Measurements from ENCODE around the gene NDRG3.

Gene NDRG3

GRCh38 chr20:36687850-36688249, 58.0 kb downstream of the NDRG3 start:
- TF ChIP-seq GATA3 (IDR thresholded peaks at IDR 0.05; ENCODE audit: low read depth, low read length) (no peak), GATA2 (IDR thresholded peaks at IDR 0.05; ENCODE audit: low read depth, low read length) (no peak)

GRCh38 chr20:36686944-36687343, 58.9 kb downstream of the NDRG3 start:
- no peak for TF ChIP-seq GATA3 (IDR thresholded peaks at IDR 0.05; ENCODE audit: low read depth, low read length)
- no peak for TF ChIP-seq GATA2 (IDR thresholded peaks at IDR 0.05; ENCODE audit: low read depth, low read length)

DNA sequence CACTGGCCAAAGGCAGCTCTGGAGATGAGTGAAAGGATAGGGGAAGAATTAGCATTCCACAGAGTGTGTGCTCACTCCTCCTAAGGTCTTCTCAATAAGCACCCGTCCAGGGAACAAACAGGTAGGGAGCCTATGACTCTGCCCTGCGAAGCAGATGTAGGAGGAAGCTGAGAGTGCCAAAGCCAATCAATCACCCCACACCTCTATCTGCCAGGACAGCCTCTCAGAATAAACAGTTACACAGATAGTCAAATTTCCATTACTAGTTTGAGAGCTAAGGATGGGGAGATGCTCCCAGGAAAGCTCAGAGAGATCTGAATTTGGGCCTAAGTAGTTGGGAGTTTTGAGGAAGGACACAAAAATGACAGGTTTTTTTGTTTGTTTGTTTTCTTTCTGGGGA, 59.4 kb downstream of the NDRG3 start:
- TF ChIP-seq GATA2 (IDR thresholded peaks at IDR 0.05; ENCODE audit: low read depth, low read length) = no peak
- no peak for TF ChIP-seq GATA3 (IDR thresholded peaks at IDR 0.05; ENCODE audit: low read depth, low read length)

DNA sequence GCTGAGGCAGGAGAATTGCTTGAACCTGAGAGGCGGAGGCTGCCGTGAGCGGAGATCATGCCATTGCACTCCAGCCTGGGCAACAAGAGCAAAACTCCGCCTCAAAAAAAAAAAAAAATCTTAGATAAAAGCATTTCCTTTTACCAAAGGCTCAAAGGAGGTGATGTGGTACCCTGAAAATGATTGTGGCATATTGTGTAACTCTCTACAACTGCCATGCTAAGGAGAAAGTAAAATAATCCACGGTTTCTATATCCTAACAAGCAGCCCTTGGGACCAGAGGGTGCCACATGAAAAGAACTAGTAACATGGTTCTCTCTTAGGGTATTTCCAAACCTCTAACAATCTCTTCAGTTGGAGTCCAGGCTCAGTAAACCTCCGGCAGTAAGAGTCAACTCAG, 61.1 kb downstream of the NDRG3 start:
- TF ChIP-seq GATA3 (IDR thresholded peaks at IDR 0.05; ENCODE audit: low read depth, low read length) = no peak
- TF ChIP-seq GATA2 (IDR thresholded peaks at IDR 0.05; ENCODE audit: low read depth, low read length) = no peak

- TF ChIP-seq GATA3 (IDR thresholded peaks at IDR 0.05; ENCODE audit: low read depth, low read length) (no peak), GATA2 (IDR thresholded peaks at IDR 0.05; ENCODE audit: low read depth, low read length) (no peak)
These were observed 63.6 kb downstream of the NDRG3 start for GRCh38 chr20:36682311-36682710.

GRCh38 chr20:36677422-36677771, 68.5 kb downstream of the NDRG3 start:
- TF ChIP-seq GATA3 (IDR thresholded peaks at IDR 0.05; ENCODE audit: low read depth, low read length) (no peak), GATA2 (IDR thresholded peaks at IDR 0.05; ENCODE audit: low read depth, low read length) (no peak)

DNA sequence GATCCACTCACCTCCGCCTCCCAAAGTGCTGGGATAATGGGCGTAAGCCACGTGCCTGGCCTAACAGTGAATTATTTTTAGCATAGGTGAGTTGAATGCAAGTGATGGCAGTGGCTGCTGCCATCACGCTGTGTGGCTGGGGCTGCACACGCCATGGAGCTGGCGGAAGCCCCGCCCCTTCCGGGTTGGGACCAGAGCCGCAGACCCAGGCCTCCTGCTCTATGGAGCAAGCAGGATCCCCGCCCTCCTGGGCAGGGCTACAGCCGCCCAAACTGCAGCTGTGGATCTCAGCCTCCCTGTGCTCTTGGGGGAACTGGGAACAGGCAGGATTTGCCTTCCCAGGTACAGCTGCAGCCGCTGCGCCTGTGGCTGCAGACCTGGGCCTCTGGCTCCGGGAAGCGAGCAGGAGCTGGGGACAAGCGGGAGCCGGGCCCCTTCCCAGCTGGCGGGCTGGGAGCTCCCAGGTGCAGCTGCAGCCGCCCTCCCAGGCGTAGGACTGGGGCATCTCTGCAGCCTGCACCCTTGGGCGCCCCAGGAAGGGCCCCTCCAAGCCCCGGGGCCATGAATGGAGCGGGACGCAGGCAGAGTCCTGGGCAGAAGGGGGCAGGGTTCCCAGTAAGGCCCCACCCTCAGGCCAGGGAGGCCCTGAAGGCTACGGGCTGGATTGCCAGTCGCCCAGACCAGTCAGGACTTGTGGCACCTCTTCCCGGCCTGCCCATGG, 69.0 kb downstream of the NDRG3 start:
- no peak for TF ChIP-seq GATA3 (IDR thresholded peaks at IDR 0.05; ENCODE audit: low read depth, low read length)
- no peak for TF ChIP-seq GATA2 (IDR thresholded peaks at IDR 0.05; ENCODE audit: low read depth, low read length)

DNA sequence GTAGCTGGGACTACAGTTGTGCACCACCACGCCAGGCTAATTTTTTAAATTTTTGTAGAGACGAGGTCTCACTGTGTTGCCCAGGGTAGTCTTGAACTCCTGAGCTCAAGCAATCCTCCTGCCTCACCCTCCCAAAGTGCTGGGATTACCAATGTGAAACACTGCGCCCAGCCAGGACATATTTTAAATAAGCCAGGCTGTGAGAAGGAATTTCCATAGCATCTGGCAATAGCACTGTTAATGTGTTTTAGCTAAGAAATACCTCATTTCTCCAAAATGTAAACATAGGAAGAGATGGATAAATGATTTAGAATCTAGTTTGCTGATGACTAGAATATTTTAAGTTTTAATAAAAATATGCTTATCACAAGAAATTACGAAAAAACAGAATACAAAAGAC, 72.9 kb downstream of the NDRG3 start:
- TF ChIP-seq GATA3 (IDR thresholded peaks at IDR 0.05; ENCODE audit: low read depth, low read length) (no peak), GATA2 (IDR thresholded peaks at IDR 0.05; ENCODE audit: low read depth, low read length) (no peak)

GRCh38 chr20:36670665-36671357, 75.1 kb downstream of the NDRG3 start:
- no peak for TF ChIP-seq GATA2 (IDR thresholded peaks at IDR 0.05; ENCODE audit: low read depth, low read length)
- TF ChIP-seq GATA3 (IDR thresholded peaks at IDR 0.05; ENCODE audit: low read depth, low read length) = no peak

DNA sequence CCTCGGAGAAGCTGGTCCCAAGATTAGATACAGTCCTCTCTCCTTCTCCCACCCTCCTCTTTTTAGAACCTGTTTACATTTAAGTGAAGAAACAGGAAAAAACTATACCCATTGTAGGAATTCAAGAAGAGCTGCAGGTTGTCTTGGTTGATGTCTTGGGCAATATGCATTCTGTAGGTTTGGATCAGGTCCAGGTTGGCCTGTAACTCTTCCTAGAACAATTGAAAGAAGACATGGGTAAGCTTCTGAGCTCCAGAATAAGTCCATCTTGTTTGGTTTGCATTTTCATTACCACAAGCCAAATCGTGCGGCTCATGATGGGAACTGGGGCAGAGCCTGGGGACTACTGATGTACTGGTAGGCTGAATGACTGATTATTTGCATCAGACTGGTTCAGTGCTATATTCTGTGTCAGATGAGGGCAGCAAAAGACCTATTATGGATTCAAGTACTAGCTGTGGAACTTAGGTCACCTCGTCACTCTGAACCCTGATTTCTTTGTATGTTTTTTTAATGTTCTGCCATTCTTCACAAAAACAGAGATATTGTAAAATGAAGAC, 79.6 kb downstream of the NDRG3 start:
- TF ChIP-seq GATA2 (IDR thresholded peaks at IDR 0.05; ENCODE audit: low read depth, low read length) (no peak), GATA3 (IDR thresholded peaks at IDR 0.05; ENCODE audit: low read depth, low read length) (no peak)

DNA sequence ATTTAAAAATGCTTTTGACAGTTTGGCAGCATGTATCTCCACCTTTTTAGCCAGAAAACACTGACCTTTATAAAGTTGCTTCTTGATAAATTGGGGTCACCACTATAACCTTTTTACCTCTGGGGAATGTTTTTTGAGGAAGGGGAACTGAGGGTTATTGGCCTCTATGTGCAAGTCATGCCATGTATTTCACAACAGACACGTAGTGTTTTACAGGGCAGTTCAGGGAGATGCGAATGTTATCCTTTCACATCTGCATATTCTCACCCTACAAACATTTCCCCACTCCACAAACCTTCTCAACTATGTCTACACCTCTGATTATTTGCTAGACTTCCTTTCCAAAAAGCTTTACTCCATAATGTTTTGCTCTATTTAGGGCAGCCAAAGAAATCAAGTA, 82.9 kb downstream of the NDRG3 start:
- TF ChIP-seq GATA3 (IDR thresholded peaks at IDR 0.05; ENCODE audit: low read depth, low read length) (no peak), GATA2 (IDR thresholded peaks at IDR 0.05; ENCODE audit: low read depth, low read length) (no peak)

DNA sequence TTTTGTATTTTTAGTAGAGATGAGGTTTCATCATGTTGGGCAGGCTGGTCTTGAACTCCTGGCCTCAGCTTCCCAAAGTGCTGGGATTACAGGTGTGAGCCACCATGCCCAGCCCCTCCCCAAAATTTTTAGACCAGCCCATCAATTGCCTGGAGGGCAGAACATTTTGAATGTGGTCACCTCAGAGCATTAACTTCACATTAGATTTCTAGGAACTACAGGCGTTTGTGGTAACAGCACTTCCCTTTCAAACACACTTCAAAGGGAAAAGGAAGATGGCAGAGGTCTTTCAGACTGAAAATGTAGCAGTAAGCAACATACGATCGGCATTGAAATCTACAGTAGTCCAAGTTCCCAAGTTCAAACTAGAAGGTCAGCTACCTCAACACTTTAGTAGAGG, 87.6 kb downstream of the NDRG3 start:
- TF ChIP-seq GATA3 (IDR thresholded peaks at IDR 0.05; ENCODE audit: low read depth, low read length) (no peak), GATA2 (IDR thresholded peaks at IDR 0.05; ENCODE audit: low read depth, low read length) (no peak)

GRCh38 chr20:36656733-36657132, 89.2 kb downstream of the NDRG3 start:
- TF ChIP-seq GATA3 (IDR thresholded peaks at IDR 0.05; ENCODE audit: low read depth, low read length) (no peak), GATA2 (IDR thresholded peaks at IDR 0.05; ENCODE audit: low read depth, low read length) (no peak)

- TF ChIP-seq GATA2 (IDR thresholded peaks at IDR 0.05; ENCODE audit: low read depth, low read length) (no peak), GATA3 (IDR thresholded peaks at IDR 0.05; ENCODE audit: low read depth, low read length) (no peak)
These were observed 90.9 kb downstream of the NDRG3 start for GRCh38 chr20:36655004-36655403.

GRCh38 chr20:36654506-36654905, 91.4 kb downstream of the NDRG3 start:
- TF ChIP-seq GATA2 (IDR thresholded peaks at IDR 0.05; ENCODE audit: low read depth, low read length) (no peak), GATA3 (IDR thresholded peaks at IDR 0.05; ENCODE audit: low read depth, low read length) (no peak)

Measured in SH-SY5Y (cell line).